Astrocyte (in vitro differentiated cells and primary cell): ENCODE measurements around the gene CTIF.

Source experiments
- CTCF ChIP-seq: IDR thresholded peaks from 2 replicates; pipeline ENCODE4 v1.5.1; 2011; ENCODE audit warnings: low read depth, mild to moderate bottlenecking, inconsistent platforms, low read length, moderate library complexity; ENCODE audit not compliant: insufficient read depth
- EZH2 ChIP-seq: IDR thresholded peaks from 2 replicates; pipeline ENCODE4 v1.6.1; 2012; ENCODE audit warnings: mild to moderate bottlenecking, low read length, inconsistent platforms; ENCODE audit not compliant: insufficient read depth

GRCh38 chr18:48705531-48705930, 166.7 kb downstream of the CTIF start:
- no peak for TF ChIP-seq CTCF
- no peak for TF ChIP-seq EZH2
